A549 (cell line): ENCODE measurements around the gene MYOM1. TPM values are rescaled to one million over a fixed set of nuclear protein-coding genes. Genes with fewer than 3 reads are reported as not detected.

Source experiments
- ATAC-seq, 2 experiments: fragments of 200-7000 bp in 1 of 2; fragments of >200 bp in 1 of 2; cut with Nextera tagmentation in 1 of 2; cut with Tn5 transposase in 1 of 2; 3 replicates each; pipeline versions ENCODE4 v1.8.0 to v1.9.1; 2018 to 2020; ENCODE audit warnings: mild to moderate bottlenecking in 1 of 2, moderate library complexity in 1 of 2
- CTCF ChIA-PET: fragments of 300-600 bp; sonication (Branson Sonifier 250); formaldehyde crosslinking; extraction: SDS; loops from one replicate; lab custom pipeline; 2021; ENCODE audit warnings: antibody characterized with exemption, inconsistent platforms; lab: Yijun Ruan, JAX
- POLR2A ChIA-PET: fragments of 350-600 bp; formaldehyde crosslinking; extraction: SDS; loops from one replicate; lab custom pipeline; 2021; ENCODE audit warnings: antibody characterized with exemption, inconsistent platforms; lab: Yijun Ruan, JAX
- DNase-seq, 2 experiments: peaks; one replicate each; pipeline versions ENCODE4 v3.0.0 to v3.0.0-alpha.2; 2011 to 2016; ENCODE audit warnings: low read depth in 1 of 2, low spot score in 1 of 2
- FAIRE-seq: peaks from 2 replicates; lab custom pipeline; 2011; peaks lifted over from hg19 to GRCh38; lab: Jason Lieb, UNC
- H3K27ac ChIP-seq, 2 experiments: fragments of >200 bp; sonication (Bioruptor Twin); formaldehyde crosslinking; 3 replicates each; pipeline ENCODE4 v1.5.1; 2016 to 2017
- H3K4me1 ChIP-seq: fragments of >200 bp; sonication (Bioruptor Twin); formaldehyde crosslinking; 3 replicates; pipeline ENCODE4 v1.6.1; 2016
- H3K4me2 ChIP-seq: fragments of >200 bp; sonication (Bioruptor Twin); formaldehyde crosslinking; 3 replicates; pipeline ENCODE4 v1.6.1; 2016
- H3K4me3 ChIP-seq: fragments of >200 bp; sonication (Bioruptor Twin); formaldehyde crosslinking; 3 replicates; pipeline ENCODE4 v1.5.1; 2016
- H3K9me3 ChIP-seq: fragments of >200 bp; sonication (Bioruptor Twin); formaldehyde crosslinking; 3 replicates; pipeline ENCODE4 v1.6.1; 2016
- CEBPB ChIP-seq, 2 experiments: fragments of >200 bp in 1 of 2; sonication (Bioruptor Twin) in 1 of 2; formaldehyde crosslinking in 1 of 2; IDR thresholded peaks; 2 replicates each; pipeline ENCODE4 v1.6.1; 2012 to 2016
- CHD2 ChIP-seq: fragments of 150-350 bp; IDR thresholded peaks from 2 replicates; pipeline ENCODE4 v1.6.1; 2014; ENCODE audit warnings: low read length; ENCODE audit not compliant: partially characterized antibody
- EHF ChIP-seq: fragments of 250-450 bp; sonication (Bioruptor Pico); IDR thresholded peaks from 2 replicates; pipeline ENCODE4 v1.5.0; 2020; ENCODE audit warnings: mild to moderate bottlenecking
- EHMT2 ChIP-seq: fragments of 200-600 bp; sonication (generic); IDR thresholded peaks from 2 replicates; pipeline ENCODE4 v1.6.1; 2016; ENCODE audit warnings: antibody characterized with exemption, low read depth, mild to moderate bottlenecking, moderate library complexity
- EP300 ChIP-seq, 2 experiments: fragments of >200 bp; sonication (Bioruptor Twin); formaldehyde crosslinking; IDR thresholded peaks; 2 replicates in 1 of 2; 3 replicates in 1 of 2; pipeline ENCODE4 v1.6.1; 2016 to 2017
- FOXS1 ChIP-seq: fragments of 250-450 bp; sonication (Bioruptor Pico); IDR thresholded peaks from 2 replicates; pipeline ENCODE4 v1.5.0; 2020; ENCODE audit warnings: mild to moderate bottlenecking, moderate library complexity
- JUN ChIP-seq, 2 experiments: fragments of >200 bp; sonication (Bioruptor Twin); formaldehyde crosslinking; IDR thresholded peaks; 2 replicates in 1 of 2; 3 replicates in 1 of 2; pipeline ENCODE4 v1.6.1; 2016 to 2017
- KDM5A ChIP-seq: fragments of 200-600 bp; sonication (generic); IDR thresholded peaks from 2 replicates; pipeline ENCODE4 v1.6.1; 2016; ENCODE audit warnings: antibody characterized with exemption, mild to moderate bottlenecking
- MAFK ChIP-seq: fragments of 450-650 bp; IDR thresholded peaks from 2 replicates; pipeline ENCODE4 v1.6.1; 2014; ENCODE audit not compliant: partially characterized antibody
- MAZ ChIP-seq: fragments of 150-350 bp; IDR thresholded peaks from 2 replicates; pipeline ENCODE4 v1.6.1; 2014; ENCODE audit warnings: antibody characterized with exemption, low read depth, low read length, borderline replicate concordance
- NR3C1 ChIP-seq: fragments of >200 bp; sonication (Bioruptor Twin); formaldehyde crosslinking; IDR thresholded peaks from 3 replicates; pipeline ENCODE4 v1.6.1; 2017
- RFX5 ChIP-seq: fragments of 450-650 bp; IDR thresholded peaks from 2 replicates; pipeline ENCODE4 v1.7.1; 2014; ENCODE audit warnings: antibody characterized with exemption, mild to moderate bottlenecking, moderate library complexity
- RNF2 ChIP-seq: fragments of 200-600 bp; sonication (generic); IDR thresholded peaks from 2 replicates; pipeline ENCODE4 v1.6.1; 2016; ENCODE audit warnings: low read depth, mild to moderate bottlenecking, antibody characterized with exemption, moderate library complexity, borderline replicate concordance
- TFCP2L1 ChIP-seq: fragments of 250-450 bp; sonication (Bioruptor Pico); IDR thresholded peaks from 2 replicates; pipeline ENCODE4 v1.5.0; 2021; ENCODE audit warnings: mild to moderate bottlenecking
- TP53 ChIP-seq: fragments of 250-450 bp; sonication (Bioruptor Pico); IDR thresholded peaks from 2 replicates; pipeline ENCODE4 v1.5.0; 2021; ENCODE audit warnings: mild to moderate bottlenecking, moderate library complexity
- ZC3H11A ChIP-seq: fragments of 450-650 bp; IDR thresholded peaks from 2 replicates; pipeline ENCODE4 v1.6.1; 2014; ENCODE audit warnings: antibody characterized with exemption, mild to moderate bottlenecking
- ZNF302 ChIP-seq: fragments of 250-450 bp; sonication (Bioruptor Pico); IDR thresholded peaks from 2 replicates; pipeline ENCODE4 v1.9.0; 2021; ENCODE audit warnings: inconsistent platforms, mild to moderate bottlenecking, moderate library complexity
- ZSCAN20 ChIP-seq: fragments of 250-450 bp; sonication (Bioruptor Pico); IDR thresholded peaks from 2 replicates; pipeline ENCODE4 v1.8.0; 2022; ENCODE audit warnings: mild to moderate bottlenecking, moderate library complexity
- WGBS: methylation state at CpG from one replicate; pipeline ENCODE4 v1.1.6; 2017; ENCODE audit errors: missing lambda C conversion rate; 5-methylcytosine and 5-hydroxymethylcytosine counted together
- polyA plus RNA-seq, 4 experiments: library from polyadenylated mRNA; depleted of rRNA in 3 of 4; stranded (reverse); fragments of >200 nt; fragmentation: RNase III in 1 of 4; extraction: RNeasy Plus Mini Kit Qiagen cat#74134 plus additional on column Dnase treatment in 1 of 4; gene quantifications; 2 replicates in 3 of 4; 3 replicates in 1 of 4; pipeline ENCODE4 v1.2.3, GENCODE V29; 2011 to 2017
- TF ChIP-seq, protein P1 (sequence below): fragments of 200-600 bp; sonication (generic); IDR thresholded peaks from 2 replicates; pipeline ENCODE4 v1.6.1; 2016; ENCODE audit warnings: antibody characterized with exemption, mild to moderate bottlenecking, moderate library complexity
- TF ChIP-seq, protein P2 (sequence below): fragments of 250-450 bp; sonication (Bioruptor Pico); IDR thresholded peaks from 2 replicates; pipeline ENCODE4 v1.5.0; 2021; ENCODE audit warnings: mild to moderate bottlenecking, moderate library complexity, borderline replicate concordance
- TF ChIP-seq, protein P3 (sequence below): fragments of >200 bp; sonication (Bioruptor Twin); formaldehyde crosslinking; IDR thresholded peaks from 3 replicates; pipeline ENCODE4 v1.6.1; 2016
- TF ChIP-seq, protein P4 (sequence below): IDR thresholded peaks from 2 replicates; pipeline ENCODE4 v1.6.1; 2012; ENCODE audit warnings: low read depth, borderline replicate concordance

The MYOM1 gene
- polyA plus RNA-seq, 2 of the 4 experiments (the other 2 are of a cell fraction) = 0.18 to 0.30 TPM

DNA sequence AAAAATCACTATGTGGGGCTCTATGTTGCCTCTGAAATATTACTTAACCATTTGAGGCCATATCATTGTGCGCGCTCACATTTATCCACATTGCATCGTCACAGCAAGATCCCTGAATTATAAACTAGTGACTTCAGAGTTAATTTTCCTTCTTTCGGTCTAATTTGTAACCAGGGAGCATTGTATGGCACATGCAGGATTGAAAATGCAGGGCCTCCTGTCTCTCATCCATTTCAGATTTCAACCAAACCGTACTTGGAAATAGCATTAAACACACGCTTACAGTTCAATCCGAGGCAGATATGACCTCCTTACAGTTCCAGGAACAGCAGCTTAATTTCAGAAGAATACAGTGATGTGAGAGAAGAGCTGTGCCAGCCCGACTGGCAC is 532 bp downstream of the MYOM1 start:
- no peak for ATAC-seq
- H3K4me3 ChIP-seq = no peak overlapping the region
- no peak overlapping the region for H3K4me2 ChIP-seq
- WGBS = 82% methylated on average over 8 of the region's 8 CpGs
- DNase-seq = no peak
- peak overlapping the region in 1 of 2 experiments; percentile 63; a peak in 2 of 6 replicates for H3K27ac ChIP-seq
- ChIA-PET POLR2A (no interaction called here), CTCF (interaction anchor here (1.4 to 2.9 kb wide), 2 partner anchors 20 to 27 kb away, joined by 3 to 8 read pairs; no protein-coding TSS in a partner anchor)
- H3K4me1 ChIP-seq = peaks cover 23% of the 10 kb centered on the region
- H3K9me3 ChIP-seq = no peaks in the 10 kb centered on the region
- FAIRE-seq = no peak
- no peak for TF ChIP-seq MAZ
- no peak for TF ChIP-seq MAFK
- no peak for TF ChIP-seq NR3C1
- no peak for TF ChIP-seq RFX5
- no peak for TF ChIP-seq CHD2

DNA sequence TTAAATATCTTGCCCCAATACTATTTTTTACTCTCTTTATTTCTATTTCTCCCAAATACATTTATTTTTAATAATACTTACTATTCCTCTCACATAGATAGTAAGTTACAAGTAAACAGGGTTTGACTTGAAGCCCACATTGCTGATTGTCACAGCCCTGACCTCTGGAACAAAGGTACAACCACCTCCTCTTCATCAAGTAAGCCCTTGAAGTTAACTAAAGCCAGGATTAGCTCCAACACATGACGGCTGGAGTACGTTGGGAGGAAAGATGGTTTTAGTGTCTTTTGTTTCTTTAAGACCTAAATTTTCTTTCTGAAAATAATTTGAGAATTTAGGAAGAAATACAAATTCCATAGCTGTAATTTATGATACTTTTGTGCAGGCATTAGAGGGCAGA is 949 bp downstream of the MYOM1 start:
- POLR2A ChIA-PET = no interaction called here
- no peaks in the 10 kb centered on the region for H3K9me3 ChIP-seq

More for the DNA sequence above, 949 bp downstream of the MYOM1 start:
- Histone ChIP-seq H3K4me2 (no peak overlapping the region; the same call in 2 of the 3 replicates), H3K27ac (peak overlapping the region; percentile 11 to 63; a peak in 4 of 6 replicates), H3K4me3 (no peak overlapping the region), H3K4me1 (peaks cover 23% of the 10 kb centered on the region)
- 90% methylated on average over 2 of the region's 2 CpGs for WGBS
- DNase-seq (no peak), ATAC-seq (no peak), FAIRE-seq (no peak)
- TF ChIP-seq TP53 (CRISPR knock-in tag) (no peak), FOXS1 (no peak), EHMT2 (no peak), JUN (IDR thresholded peaks at IDR 0.05) (no peak), ZC3H11A (no peak), ZSCAN20 (CRISPR knock-in tag) (no peak), TFCP2L1 (CRISPR knock-in tag) (no peak), ZNF302 (CRISPR knock-in tag) (no peak), KDM5A (no peak), EHF (CRISPR knock-in tag) (no peak), RNF2 (no peak), EP300 (IDR thresholded peaks at IDR 0.05) (no peak), CEBPB (IDR thresholded peaks at IDR 0.05) (no peak)
- TF ChIP-seq, protein P1, sequence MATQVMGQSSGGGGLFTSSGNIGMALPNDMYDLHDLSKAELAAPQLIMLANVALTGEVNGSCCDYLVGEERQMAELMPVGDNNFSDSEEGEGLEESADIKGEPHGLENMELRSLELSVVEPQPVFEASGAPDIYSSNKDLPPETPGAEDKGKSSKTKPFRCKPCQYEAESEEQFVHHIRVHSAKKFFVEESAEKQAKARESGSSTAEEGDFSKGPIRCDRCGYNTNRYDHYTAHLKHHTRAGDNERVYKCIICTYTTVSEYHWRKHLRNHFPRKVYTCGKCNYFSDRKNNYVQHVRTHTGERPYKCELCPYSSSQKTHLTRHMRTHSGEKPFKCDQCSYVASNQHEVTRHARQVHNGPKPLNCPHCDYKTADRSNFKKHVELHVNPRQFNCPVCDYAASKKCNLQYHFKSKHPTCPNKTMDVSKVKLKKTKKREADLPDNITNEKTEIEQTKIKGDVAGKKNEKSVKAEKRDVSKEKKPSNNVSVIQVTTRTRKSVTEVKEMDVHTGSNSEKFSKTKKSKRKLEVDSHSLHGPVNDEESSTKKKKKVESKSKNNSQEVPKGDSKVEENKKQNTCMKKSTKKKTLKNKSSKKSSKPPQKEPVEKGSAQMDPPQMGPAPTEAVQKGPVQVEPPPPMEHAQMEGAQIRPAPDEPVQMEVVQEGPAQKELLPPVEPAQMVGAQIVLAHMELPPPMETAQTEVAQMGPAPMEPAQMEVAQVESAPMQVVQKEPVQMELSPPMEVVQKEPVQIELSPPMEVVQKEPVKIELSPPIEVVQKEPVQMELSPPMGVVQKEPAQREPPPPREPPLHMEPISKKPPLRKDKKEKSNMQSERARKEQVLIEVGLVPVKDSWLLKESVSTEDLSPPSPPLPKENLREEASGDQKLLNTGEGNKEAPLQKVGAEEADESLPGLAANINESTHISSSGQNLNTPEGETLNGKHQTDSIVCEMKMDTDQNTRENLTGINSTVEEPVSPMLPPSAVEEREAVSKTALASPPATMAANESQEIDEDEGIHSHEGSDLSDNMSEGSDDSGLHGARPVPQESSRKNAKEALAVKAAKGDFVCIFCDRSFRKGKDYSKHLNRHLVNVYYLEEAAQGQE = no peak
- TF ChIP-seq, protein P2, sequence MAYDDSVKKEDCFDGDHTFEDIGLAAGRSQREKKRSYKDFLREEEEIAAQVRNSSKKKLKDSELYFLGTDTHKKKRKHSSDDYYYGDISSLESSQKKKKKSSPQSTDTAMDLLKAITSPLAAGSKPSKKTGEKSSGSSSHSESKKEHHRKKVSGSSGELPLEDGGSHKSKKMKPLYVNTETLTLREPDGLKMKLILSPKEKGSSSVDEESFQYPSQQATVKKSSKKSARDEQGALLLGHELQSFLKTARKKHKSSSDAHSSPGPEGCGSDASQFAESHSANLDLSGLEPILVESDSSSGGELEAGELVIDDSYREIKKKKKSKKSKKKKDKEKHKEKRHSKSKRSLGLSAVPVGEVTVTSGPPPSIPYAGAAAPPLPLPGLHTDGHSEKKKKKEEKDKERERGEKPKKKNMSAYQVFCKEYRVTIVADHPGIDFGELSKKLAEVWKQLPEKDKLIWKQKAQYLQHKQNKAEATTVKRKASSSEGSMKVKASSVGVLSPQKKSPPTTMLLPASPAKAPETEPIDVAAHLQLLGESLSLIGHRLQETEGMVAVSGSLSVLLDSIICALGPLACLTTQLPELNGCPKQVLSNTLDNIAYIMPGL = no peak
- TF ChIP-seq, protein P3, sequence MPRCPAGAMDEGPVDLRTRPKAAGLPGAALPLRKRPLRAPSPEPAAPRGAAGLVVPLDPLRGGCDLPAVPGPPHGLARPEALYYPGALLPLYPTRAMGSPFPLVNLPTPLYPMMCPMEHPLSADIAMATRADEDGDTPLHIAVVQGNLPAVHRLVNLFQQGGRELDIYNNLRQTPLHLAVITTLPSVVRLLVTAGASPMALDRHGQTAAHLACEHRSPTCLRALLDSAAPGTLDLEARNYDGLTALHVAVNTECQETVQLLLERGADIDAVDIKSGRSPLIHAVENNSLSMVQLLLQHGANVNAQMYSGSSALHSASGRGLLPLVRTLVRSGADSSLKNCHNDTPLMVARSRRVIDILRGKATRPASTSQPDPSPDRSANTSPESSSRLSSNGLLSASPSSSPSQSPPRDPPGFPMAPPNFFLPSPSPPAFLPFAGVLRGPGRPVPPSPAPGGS = no peak
- TF ChIP-seq, protein P4, sequence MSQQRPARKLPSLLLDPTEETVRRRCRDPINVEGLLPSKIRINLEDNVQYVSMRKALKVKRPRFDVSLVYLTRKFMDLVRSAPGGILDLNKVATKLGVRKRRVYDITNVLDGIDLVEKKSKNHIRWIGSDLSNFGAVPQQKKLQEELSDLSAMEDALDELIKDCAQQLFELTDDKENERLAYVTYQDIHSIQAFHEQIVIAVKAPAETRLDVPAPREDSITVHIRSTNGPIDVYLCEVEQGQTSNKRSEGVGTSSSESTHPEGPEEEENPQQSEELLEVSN = no peak
- CTCF ChIA-PET = interaction anchor here (1.4 to 2.9 kb wide), 2 partner anchors 20 to 27 kb away, joined by 3 to 8 read pairs; no protein-coding TSS in a partner anchor
